Glutamatergic neuron (in vitro differentiated cells): ENCODE results near the gene WDR20. TPM values are rescaled to one million over a fixed set of nuclear protein-coding genes. Genes with fewer than 3 reads are reported as not detected.
"Not testable (repeated sequence)": the region's sequence is repeated elsewhere in the genome, so short reads cannot be mapped to it uniquely, and the experiment has no call there.

Experiments
- DNase-seq: peaks from one replicate; pipeline ENCODE4 v3.0.0; 2022
- H3K27ac Mint-ChIP-seq: one replicate; pipeline ENCODE4 v1.8.0; 2020; ENCODE audit warnings: mild to moderate bottlenecking, mixed read lengths, inconsistent platforms; ENCODE audit not compliant: unreplicated experiment
- H3K27me3 Mint-ChIP-seq: one replicate; pipeline ENCODE4 v1.8.0; 2020; ENCODE audit warnings: mild to moderate bottlenecking, moderate library complexity, mixed read lengths, inconsistent platforms; ENCODE audit not compliant: unreplicated experiment
- H3K36me3 Mint-ChIP-seq: one replicate; pipeline ENCODE4 v1.8.0; 2020; ENCODE audit warnings: mild to moderate bottlenecking, mixed read lengths, inconsistent platforms; ENCODE audit not compliant: unreplicated experiment
- H3K4me1 Mint-ChIP-seq: one replicate; pipeline ENCODE4 v1.8.0; 2020; ENCODE audit warnings: mild to moderate bottlenecking, low read depth, mixed read lengths, inconsistent platforms; ENCODE audit not compliant: unreplicated experiment
- H3K4me3 Mint-ChIP-seq: one replicate; pipeline ENCODE4 v1.8.0; 2020; ENCODE audit warnings: mild to moderate bottlenecking, mixed read lengths, inconsistent platforms; ENCODE audit not compliant: unreplicated experiment
- H3K9me3 Mint-ChIP-seq: one replicate; pipeline ENCODE4 v1.8.0; 2020; ENCODE audit warnings: mild to moderate bottlenecking, moderate library complexity, mixed read lengths, inconsistent platforms; ENCODE audit not compliant: unreplicated experiment
- total RNA-seq: library from RNA; stranded (reverse); fragmentation: NEBNext Ultra II Directional; extraction: Animal tissue kit (Norgen Biotek cat#: 25700); gene quantifications from one replicate; pipeline ENCODE4 v1.2.1, GENCODE V29; 2021; ENCODE audit not compliant: unreplicated experiment
- TF ChIP-seq, protein P1 (sequence below): fragments of 200-600 bp; sonication (generic); IDR thresholded peaks from one replicate; pipeline ENCODE4 v1.5.0; 2021; ENCODE audit not compliant: partially characterized antibody, unreplicated experiment

Gene WDR20
- total RNA-seq, 1 donor from 2014 or later, result 38.1 TPM

DNA sequence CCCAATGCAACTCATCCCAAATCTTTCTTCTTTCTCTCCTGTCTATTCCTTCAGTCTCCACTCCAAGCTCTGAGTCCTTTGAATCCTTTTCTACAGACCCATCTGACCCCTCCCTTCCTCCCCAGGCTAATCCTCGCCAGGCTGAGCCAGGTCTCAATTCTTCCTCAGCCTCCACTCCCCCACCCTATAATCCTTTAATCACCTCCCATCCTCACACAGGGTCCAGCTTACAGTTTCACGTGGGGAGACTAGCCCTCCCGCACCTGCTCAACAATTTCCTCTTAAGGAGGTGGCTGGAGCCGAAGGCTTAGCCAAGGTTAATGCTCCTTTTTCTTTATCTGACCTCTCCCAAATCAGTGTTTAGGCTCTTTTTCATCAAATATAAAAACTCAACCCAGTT, 101.5 kb downstream of the WDR20 start:
- Mint-ChIP-seq H3K4me3 (no peak overlapping the region), H3K27ac (no peak overlapping the region), H3K27me3 (peaks cover 3% of the 10 kb centered on the region), H3K36me3 (no peaks in the 10 kb centered on the region), H3K4me1 (no peaks in the 10 kb centered on the region), H3K9me3 (no peaks in the 10 kb centered on the region)
- TF ChIP-seq, protein P1, sequence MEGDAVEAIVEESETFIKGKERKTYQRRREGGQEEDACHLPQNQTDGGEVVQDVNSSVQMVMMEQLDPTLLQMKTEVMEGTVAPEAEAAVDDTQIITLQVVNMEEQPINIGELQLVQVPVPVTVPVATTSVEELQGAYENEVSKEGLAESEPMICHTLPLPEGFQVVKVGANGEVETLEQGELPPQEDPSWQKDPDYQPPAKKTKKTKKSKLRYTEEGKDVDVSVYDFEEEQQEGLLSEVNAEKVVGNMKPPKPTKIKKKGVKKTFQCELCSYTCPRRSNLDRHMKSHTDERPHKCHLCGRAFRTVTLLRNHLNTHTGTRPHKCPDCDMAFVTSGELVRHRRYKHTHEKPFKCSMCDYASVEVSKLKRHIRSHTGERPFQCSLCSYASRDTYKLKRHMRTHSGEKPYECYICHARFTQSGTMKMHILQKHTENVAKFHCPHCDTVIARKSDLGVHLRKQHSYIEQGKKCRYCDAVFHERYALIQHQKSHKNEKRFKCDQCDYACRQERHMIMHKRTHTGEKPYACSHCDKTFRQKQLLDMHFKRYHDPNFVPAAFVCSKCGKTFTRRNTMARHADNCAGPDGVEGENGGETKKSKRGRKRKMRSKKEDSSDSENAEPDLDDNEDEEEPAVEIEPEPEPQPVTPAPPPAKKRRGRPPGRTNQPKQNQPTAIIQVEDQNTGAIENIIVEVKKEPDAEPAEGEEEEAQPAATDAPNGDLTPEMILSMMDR, result no peak
- no peak for DNase-seq

DNA sequence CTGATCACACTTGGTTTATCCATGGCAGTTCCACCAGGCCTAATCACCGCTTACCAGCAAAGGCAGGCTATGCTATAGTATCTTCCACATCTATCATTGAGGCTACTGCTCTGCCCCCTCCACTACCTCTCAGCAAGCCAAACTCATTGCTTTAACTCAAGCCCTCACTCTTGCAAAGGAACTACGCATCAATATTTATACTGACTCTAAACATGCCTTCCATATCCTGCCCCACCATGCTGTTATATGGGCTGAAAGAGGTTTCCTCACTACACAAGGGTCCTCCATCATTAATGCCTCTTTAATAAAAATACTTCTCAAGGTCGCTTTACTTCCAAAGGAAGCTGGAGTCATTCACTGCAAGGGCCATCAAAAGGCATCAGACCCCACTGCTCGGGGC, 104.1 kb downstream of the WDR20 start:
- not testable (repeated sequence) for H3K9me3 Mint-ChIP-seq, H3K4me3 Mint-ChIP-seq, H3K27ac Mint-ChIP-seq, H3K36me3 Mint-ChIP-seq, H3K4me1 Mint-ChIP-seq, DNase-seq, H3K27me3 Mint-ChIP-seq

DNA sequence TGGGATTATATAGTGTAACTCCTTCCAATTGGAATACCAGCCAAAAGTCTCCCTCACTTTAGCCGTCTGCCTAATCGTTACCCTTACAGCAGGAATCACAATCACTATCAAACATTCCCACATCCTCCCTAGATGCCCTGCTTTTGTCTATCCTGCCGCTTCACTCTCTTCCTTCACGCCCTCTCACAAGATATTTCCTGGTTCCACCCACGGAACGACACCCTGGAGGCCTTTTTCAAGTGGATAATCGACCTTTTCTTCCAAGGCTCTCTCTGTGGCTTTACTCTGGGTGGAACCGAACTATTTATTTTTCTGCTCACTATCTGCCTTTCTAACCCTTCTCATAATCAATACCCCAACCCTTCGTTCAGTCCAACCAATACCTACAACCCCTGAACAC, 106.4 kb downstream of the WDR20 start:
- Mint-ChIP-seq H3K4me3 (no peak overlapping the region), H3K27ac (no peak overlapping the region), H3K4me1 (no peaks in the 10 kb centered on the region), H3K36me3 (no peaks in the 10 kb centered on the region), H3K9me3 (no peaks in the 10 kb centered on the region), H3K27me3 (peaks cover 2% of the 10 kb centered on the region)
- TF ChIP-seq, protein P1, result no peak
- no peak for DNase-seq

DNA sequence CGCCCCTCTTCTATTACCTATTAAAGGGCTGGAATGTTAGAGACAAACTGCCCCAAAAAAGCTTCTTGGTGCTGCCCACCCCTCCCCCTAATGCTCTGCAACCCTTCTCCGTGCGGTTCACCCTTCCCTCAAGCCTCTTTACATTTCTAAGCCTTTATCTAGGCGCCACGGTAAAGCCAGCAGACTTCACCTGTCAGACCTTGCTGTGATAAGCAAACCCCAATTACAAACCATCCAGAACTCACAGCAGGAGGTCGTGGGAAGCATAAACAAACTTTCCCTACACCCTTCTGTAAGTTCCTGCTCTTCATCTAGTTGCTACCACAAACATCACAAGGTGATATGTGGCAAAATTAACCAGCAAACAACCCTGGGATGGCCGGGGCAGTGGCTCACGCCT, 108.4 kb downstream of the WDR20 start:
- TF ChIP-seq, protein P1, result no peak
- Mint-ChIP-seq H3K4me3 (no peak overlapping the region), H3K27me3 (peaks cover 2% of the 10 kb centered on the region), H3K36me3 (no peaks in the 10 kb centered on the region), H3K4me1 (no peaks in the 10 kb centered on the region), H3K27ac (no peak overlapping the region), H3K9me3 (no peaks in the 10 kb centered on the region)
- no peak for DNase-seq

DNA sequence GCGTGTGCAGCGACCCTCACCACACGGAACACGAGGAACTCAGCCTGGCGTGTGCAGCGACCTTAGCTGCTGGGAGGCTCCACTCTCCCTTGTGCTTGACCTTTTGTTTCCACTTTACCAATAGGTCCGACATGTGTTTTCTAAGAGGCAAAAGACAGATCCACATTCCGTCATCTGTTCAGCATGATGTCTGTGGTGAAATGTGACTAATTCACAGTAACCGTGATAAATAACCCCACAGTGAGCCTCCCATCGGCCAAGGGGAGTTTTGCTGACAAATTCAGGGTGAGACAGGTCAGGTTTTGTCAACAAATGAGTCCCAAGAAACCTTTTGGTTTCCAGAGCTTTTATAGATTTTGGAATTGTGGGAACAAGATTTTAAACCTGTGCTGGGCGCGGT, 109.3 kb downstream of the WDR20 start:
- no peak overlapping the region for H3K27ac Mint-ChIP-seq
- H3K9me3 Mint-ChIP-seq, result no peaks in the 10 kb centered on the region
- TF ChIP-seq, protein P1, result no peak
- H3K27me3 Mint-ChIP-seq, result peaks cover 2% of the 10 kb centered on the region
- H3K36me3 Mint-ChIP-seq, result no peaks in the 10 kb centered on the region
- H3K4me3 Mint-ChIP-seq, result no peak overlapping the region
- no peaks in the 10 kb centered on the region for H3K4me1 Mint-ChIP-seq
- no peak for DNase-seq

DNA sequence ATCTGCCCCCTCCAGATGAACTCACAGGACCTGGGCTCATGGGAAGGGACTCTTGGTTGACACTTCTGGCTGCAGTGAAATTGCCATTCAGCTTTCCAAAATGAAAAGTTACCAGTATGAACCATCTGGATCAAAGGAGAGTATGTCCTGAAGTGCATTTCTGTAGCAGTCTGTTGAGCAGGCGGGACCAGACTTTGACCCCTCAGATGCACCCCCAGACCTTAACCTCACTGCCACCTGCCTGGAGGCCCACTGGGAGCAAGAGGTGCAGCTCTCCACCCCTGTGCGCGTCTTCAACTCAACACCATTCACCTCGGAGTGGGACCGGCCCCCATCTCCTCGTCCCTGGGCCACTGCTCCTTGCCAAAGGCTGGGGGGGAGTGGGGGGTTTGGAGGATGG, 110.3 kb downstream of the WDR20 start:
- Mint-ChIP-seq H3K4me1 (no peaks in the 10 kb centered on the region), H3K9me3 (no peaks in the 10 kb centered on the region), H3K4me3 (no peak overlapping the region), H3K27ac (no peak overlapping the region), H3K36me3 (no peaks in the 10 kb centered on the region), H3K27me3 (peaks cover 2% of the 10 kb centered on the region)
- DNase-seq, result no peak
- TF ChIP-seq, protein P1, result no peak
